Esophagus (tissue), 2 donors: ENCODE data around the gene EFNA2. TPM values are rescaled to one million over a fixed set of nuclear protein-coding genes. Genes with fewer than 3 reads are reported as not detected.

Experiments
- H3K27ac ChIP-seq, 2 donors: one replicate each; pipeline ENCODE4 v1.5.1; 2013; ENCODE audit warnings: low read depth in 2 of 2, mild to moderate bottlenecking in 2 of 2, inconsistent platforms in 1 of 2, low read length in 1 of 2, moderate library complexity in 1 of 2
- H3K27me3 ChIP-seq, 2 donors: one replicate each; pipeline ENCODE4 v1.6.1; 2013; ENCODE audit warnings: low read length in 2 of 2, control low read depth in 1 of 2, mild to moderate bottlenecking in 1 of 2; ENCODE audit not compliant: insufficient read depth in 2 of 2, control insufficient read depth in 1 of 2
- H3K36me3 ChIP-seq, 2 donors: one replicate each; pipeline ENCODE4 v1.6.1; 2013; ENCODE audit warnings: low read length in 1 of 2; ENCODE audit not compliant: control insufficient read depth in 2 of 2, insufficient read depth in 2 of 2
- H3K4me1 ChIP-seq, 2 donors: one replicate each; pipeline ENCODE4 v1.6.1; 2013; ENCODE audit warnings: low read length in 1 of 2; ENCODE audit not compliant: control insufficient read depth in 2 of 2, insufficient read depth in 2 of 2
- H3K4me3 ChIP-seq, 2 donors: one replicate each; pipeline ENCODE4 v1.5.1; 2013; ENCODE audit warnings: low read length in 2 of 2, mild to moderate bottlenecking in 2 of 2, low read depth in 1 of 2, moderate library complexity in 1 of 2
- H3K9me3 ChIP-seq, 2 donors: one replicate each; pipeline ENCODE4 v1.6.1; 2013; ENCODE audit warnings: mild to moderate bottlenecking in 2 of 2, low read depth in 1 of 2, low read length in 1 of 2, moderate library complexity in 1 of 2; ENCODE audit not compliant: control insufficient read depth in 2 of 2, insufficient read depth in 1 of 2
- WGBS, 2 donors: extraction: QIAGEN DNeasy Blood & Tissue Kit; methylation state at CpG; one replicate each; pipeline ENCODE4 v1.1.7; 2013; 5-methylcytosine and 5-hydroxymethylcytosine counted together
- polyA plus RNA-seq, 2 donors: library from polyadenylated mRNA; stranded (reverse); fragments of 200-250 nt; gene quantifications; one replicate each; pipeline ENCODE4 v1.2.3, GENCODE V29; 2013
- donor health status: healthy with polysubstance abuse.
- donor health status: Bipolar disorder and iron deficiency.

EFNA2 gene
- polyA plus RNA-seq, 2 donors = 0.18 to 0.39 TPM

GRCh38 chr19:1254530-1255185 is 31.0 kb upstream of the EFNA2 start:
- peak overlapping the region; percentile 98 to 99 for H3K27ac ChIP-seq
- no peaks in the 10 kb centered on the region for H3K27me3 ChIP-seq
- WGBS, 2 donors = 73 to 78% methylated on average over 20 of the region's 20 CpGs
- H3K4me3 ChIP-seq = no peak overlapping the region
- peaks cover 16 to 39% of the 10 kb centered on the region in 2 donors for H3K36me3 ChIP-seq
- no peaks in the 10 kb centered on the region for H3K9me3 ChIP-seq
- peaks cover 12 to 32% of the 10 kb centered on the region in 2 donors for H3K4me1 ChIP-seq

- H3K36me3 ChIP-seq = peaks cover 16 to 39% of the 10 kb centered on the region in 2 donors
- WGBS, 2 donors = 77 to 83% methylated on average over 50 to 52 of the region's 52 CpGs
- H3K27me3 ChIP-seq = no peaks in the 10 kb centered on the region
- H3K4me3 ChIP-seq = no peak overlapping the region
- H3K4me1 ChIP-seq = peaks cover 12 to 37% of the 10 kb centered on the region in 2 donors
- H3K9me3 ChIP-seq = no peaks in the 10 kb centered on the region
- H3K27ac ChIP-seq = peak overlapping the region; percentile 98 to 99
Measured at GRCh38 chr19:1255186-1256161, 30.2 kb upstream of the EFNA2 start.

- H3K4me1 ChIP-seq = peaks cover 13 to 44% of the 10 kb centered on the region in 2 donors
- no peaks in the 10 kb centered on the region for H3K9me3 ChIP-seq
- H3K27ac ChIP-seq = peak overlapping the region; percentile 72 to 94
- H3K27me3 ChIP-seq = no peaks in the 10 kb centered on the region
- H3K4me3 ChIP-seq = no peak overlapping the region
- 74 to 86% methylated on average over 44 to 46 of the region's 46 CpGs for WGBS, 2 donors
- peaks cover 16 to 36% of the 10 kb centered on the region in 2 donors for H3K36me3 ChIP-seq
Measured at GRCh38 chr19:1256646-1257474, 28.8 kb upstream of the EFNA2 start.

- H3K27ac ChIP-seq = peak overlapping the region; percentile 72 to 94
- H3K4me3 ChIP-seq = no peak overlapping the region
- WGBS, 2 donors = 52 to 64% methylated on average over 23 of the region's 23 CpGs
- H3K27me3 ChIP-seq = no peaks in the 10 kb centered on the region
- no peaks in the 10 kb centered on the region for H3K9me3 ChIP-seq
- H3K36me3 ChIP-seq = peaks cover 16 to 34% of the 10 kb centered on the region in 2 donors
- peaks cover 16 to 48% of the 10 kb centered on the region in 2 donors for H3K4me1 ChIP-seq
Measured at GRCh38 chr19:1257475-1258162, 28.1 kb upstream of the EFNA2 start.

- Histone ChIP-seq H3K4me3 (no peak overlapping the region), H3K27me3 (no peaks in the 10 kb centered on the region), H3K27ac (peak overlapping the region; percentile 72 to 94), H3K4me1 (peaks cover 19 to 52% of the 10 kb centered on the region in 2 donors), H3K9me3 (no peaks in the 10 kb centered on the region), H3K36me3 (peaks cover 16 to 34% of the 10 kb centered on the region in 2 donors)
- 56 to 66% methylated on average over 8 of the region's 8 CpGs for WGBS, 2 donors
Measured at GRCh38 chr19:1258163-1258492, 27.5 kb upstream of the EFNA2 start.

GRCh38 chr19:1258707-1259205 is 26.9 kb upstream of the EFNA2 start:
- no peaks in the 10 kb centered on the region for H3K27me3 ChIP-seq
- peaks cover 18 to 47% of the 10 kb centered on the region in 2 donors for H3K4me1 ChIP-seq
- H3K36me3 ChIP-seq = peaks cover 16 to 34% of the 10 kb centered on the region in 2 donors
- H3K27ac ChIP-seq = peak overlapping the region; percentile 94 to 98
- H3K9me3 ChIP-seq = no peaks in the 10 kb centered on the region
- 10 to 19% methylated on average over 15 of the region's 15 CpGs for WGBS, 2 donors
- H3K4me3 ChIP-seq = peak overlapping the region in 1 of 2 donors; percentile 5

GRCh38 chr19:1259206-1259875 is 26.3 kb upstream of the EFNA2 start:
- 12 to 15% methylated on average over 17 of the region's 17 CpGs for WGBS, 2 donors
- Histone ChIP-seq H3K4me3 (peak overlapping the region; percentile 5 to 9), H3K36me3 (peaks cover 12 to 30% of the 10 kb centered on the region in 2 donors), H3K9me3 (no peaks in the 10 kb centered on the region), H3K4me1 (peaks cover 12 to 44% of the 10 kb centered on the region in 2 donors), H3K27me3 (no peaks in the 10 kb centered on the region), H3K27ac (peak overlapping the region; percentile 94 to 98)

GRCh38 chr19:1259876-1260748 is 25.6 kb upstream of the EFNA2 start:
- no peaks in the 10 kb centered on the region for H3K27me3 ChIP-seq
- H3K4me3 ChIP-seq = peak overlapping the region; percentile 8 to 20
- 9 to 12% methylated on average over 18 to 33 of the region's 33 CpGs for WGBS, 2 donors
- H3K27ac ChIP-seq = peak overlapping the region; percentile 94 to 98
- peaks cover 12 to 45% of the 10 kb centered on the region in 2 donors for H3K4me1 ChIP-seq
- peaks cover 12 to 22% of the 10 kb centered on the region in 2 donors for H3K36me3 ChIP-seq
- no peaks in the 10 kb centered on the region for H3K9me3 ChIP-seq
